ENCODE measurements around the gene INAFM1. TPM values are rescaled to one million over a fixed set of nuclear protein-coding genes. Genes with fewer than 3 reads are reported as not detected.
A peak's percentile ranks its signal among the peaks of the same experiment; 100 is the strongest.

Gene INAFM1
- total RNA-seq (2014; rRNA removed) = 2.5 and 5.1 TPM in 2 replicates
- percentile 36 among the genes with signal in this experiment for Bru-seq, nascent RNA
- percentile 50 among the genes with signal in this experiment for BruChase-seq, experiment 1, labeled RNA remaining after a 6-hour chase
- percentile 56 among the genes with signal in this experiment for BruChase-seq, experiment 2, labeled RNA remaining after a 2-hour chase
- long read RNA-seq, transcript INAFM1-201 (1 exons, 1,255 nt) = major isoform, 20 of 21 reads
- long read RNA-seq, partial matches to known transcripts = 0 of 21 reads
- long read RNA-seq, other reads (novel, unspliced or antisense) = 1 of 21 reads

DNA sequence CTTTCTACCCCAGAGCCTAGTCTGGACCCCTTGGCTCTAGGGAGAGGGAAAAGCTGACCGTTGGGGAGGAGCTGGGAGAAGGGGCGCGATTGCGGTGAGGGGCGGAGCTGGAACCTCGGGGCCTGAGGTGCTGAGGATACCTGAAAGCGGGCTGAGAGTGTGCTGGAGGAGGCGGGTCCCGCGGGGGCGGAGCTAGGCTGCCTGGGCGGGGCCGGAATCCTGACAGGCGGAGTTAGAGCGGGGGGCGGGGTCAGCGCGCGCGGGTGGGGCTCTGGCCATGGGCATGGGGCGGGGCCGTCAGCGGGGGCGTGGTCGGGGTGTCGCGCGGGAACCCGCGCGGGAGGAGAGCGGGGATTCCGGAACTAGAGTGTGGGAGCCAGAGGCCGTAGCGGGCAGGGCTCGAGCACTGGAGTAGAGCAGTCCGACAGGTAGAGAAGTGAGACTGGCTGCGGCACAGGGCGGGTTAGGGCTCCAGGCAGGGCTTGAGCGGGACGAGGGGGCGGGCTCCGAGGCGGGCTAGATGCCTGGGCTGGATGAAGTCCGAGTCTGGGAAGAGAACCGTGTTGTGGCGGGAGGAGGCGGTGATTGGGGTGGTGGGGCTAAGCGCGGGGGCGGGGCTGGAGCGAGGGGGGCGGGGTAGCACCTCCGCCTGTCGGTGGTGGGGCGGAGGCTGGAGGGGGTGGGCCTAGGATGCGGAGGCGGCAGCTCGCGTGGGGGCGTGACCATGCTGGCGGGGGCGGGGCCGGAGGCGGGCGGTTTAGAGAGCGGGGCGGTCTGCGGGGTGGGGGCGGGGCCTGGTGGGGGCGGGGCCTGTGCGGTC, at the start of gene INAFM1:
Gene INAFM1 (plus strand): TSS at position 815 of the 820 bp plus-strand sequence. CDS start 35 bp downstream, outside the sequence.
- POLR2A ChIA-PET (ENCODE audit: unreplicated experiment) = interaction anchor here (0.6 to 2.2 kb wide), 6 partner anchors 18 to 352 kb away, joined by 4 to 37 read pairs (median 11); partner anchors contain the start of genes CCDC9 and DHX34
- TF ChIP-seq EZH2phosphoT487 (IDR thresholded peaks at IDR 0.05; ENCODE audit: borderline replicate concordance, low read length) (no peak), EZH2 (IDR thresholded peaks at IDR 0.05; ENCODE audit: low read length, unreplicated experiment) (no peak)
- TF ChIP-seq, protein P1, sequence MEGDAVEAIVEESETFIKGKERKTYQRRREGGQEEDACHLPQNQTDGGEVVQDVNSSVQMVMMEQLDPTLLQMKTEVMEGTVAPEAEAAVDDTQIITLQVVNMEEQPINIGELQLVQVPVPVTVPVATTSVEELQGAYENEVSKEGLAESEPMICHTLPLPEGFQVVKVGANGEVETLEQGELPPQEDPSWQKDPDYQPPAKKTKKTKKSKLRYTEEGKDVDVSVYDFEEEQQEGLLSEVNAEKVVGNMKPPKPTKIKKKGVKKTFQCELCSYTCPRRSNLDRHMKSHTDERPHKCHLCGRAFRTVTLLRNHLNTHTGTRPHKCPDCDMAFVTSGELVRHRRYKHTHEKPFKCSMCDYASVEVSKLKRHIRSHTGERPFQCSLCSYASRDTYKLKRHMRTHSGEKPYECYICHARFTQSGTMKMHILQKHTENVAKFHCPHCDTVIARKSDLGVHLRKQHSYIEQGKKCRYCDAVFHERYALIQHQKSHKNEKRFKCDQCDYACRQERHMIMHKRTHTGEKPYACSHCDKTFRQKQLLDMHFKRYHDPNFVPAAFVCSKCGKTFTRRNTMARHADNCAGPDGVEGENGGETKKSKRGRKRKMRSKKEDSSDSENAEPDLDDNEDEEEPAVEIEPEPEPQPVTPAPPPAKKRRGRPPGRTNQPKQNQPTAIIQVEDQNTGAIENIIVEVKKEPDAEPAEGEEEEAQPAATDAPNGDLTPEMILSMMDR (conservative IDR thresholded peaks at IDR 0.05; ENCODE audit: low read depth, low read length) = no peak
- peak within 1 kb of the TSS; percentile 57 for H2AFZ ChIP-seq (ENCODE audit: low read length)
- ATAC-seq (peak; percentile 79), DNase-seq (peak; percentile 87)
- H3K27me3 ChIP-seq (ENCODE audit: low read length) = no peaks in the 10 kb centered on the region
- no TSS peak for BruUV-seq (replicated peaks)
- no peaks in the 10 kb centered on the region for H3K79me2 ChIP-seq (ENCODE audit: low read length)
- no peaks in the 10 kb centered on the region for H3K9me2 ChIP-seq (replicated peaks; ENCODE audit: low read length)
- no peaks in the 10 kb centered on the region for H3K9me3 ChIP-seq (ENCODE audit: low read length)
- H3F3A ChIP-seq (ENCODE audit: low read length, unreplicated experiment) = no peaks in the 10 kb centered on the region
- H3K9ac ChIP-seq (ENCODE audit: low read length) = peak within 1 kb of the TSS; percentile 91
- CTCF ChIA-PET = interaction anchor here (1.1 kb wide), 1 partner anchor 154 kb away, joined by 6 read pairs; no protein-coding TSS in a partner anchor
- intact Hi-C loops (cut with micrococcal nuclease) = loop anchor here (1.0 kb wide), 1 partner anchor 17 kb away; no protein-coding TSS in a partner anchor
- H3K4me1 ChIP-seq (ENCODE audit: insufficient read depth, low read length) = peaks cover 9% of the 10 kb centered on the region; the same call in 1 of the 2 replicates
- H4K20me1 ChIP-seq (ENCODE audit: low read length) = no peaks in the 10 kb centered on the region
- peak within 1 kb of the TSS; percentile 88 for H3K27ac ChIP-seq (ENCODE audit: low read length)
- peak within 1 kb of the TSS; percentile 96 for H3K4me2 ChIP-seq (ENCODE audit: low read length)
- H3K36me3 ChIP-seq (ENCODE audit: low read depth, low read length) = no peaks in the 10 kb centered on the region
- H3K4me3 ChIP-seq (ENCODE audit: low read length) = peak within 1 kb of the TSS; percentile 74

DNA sequence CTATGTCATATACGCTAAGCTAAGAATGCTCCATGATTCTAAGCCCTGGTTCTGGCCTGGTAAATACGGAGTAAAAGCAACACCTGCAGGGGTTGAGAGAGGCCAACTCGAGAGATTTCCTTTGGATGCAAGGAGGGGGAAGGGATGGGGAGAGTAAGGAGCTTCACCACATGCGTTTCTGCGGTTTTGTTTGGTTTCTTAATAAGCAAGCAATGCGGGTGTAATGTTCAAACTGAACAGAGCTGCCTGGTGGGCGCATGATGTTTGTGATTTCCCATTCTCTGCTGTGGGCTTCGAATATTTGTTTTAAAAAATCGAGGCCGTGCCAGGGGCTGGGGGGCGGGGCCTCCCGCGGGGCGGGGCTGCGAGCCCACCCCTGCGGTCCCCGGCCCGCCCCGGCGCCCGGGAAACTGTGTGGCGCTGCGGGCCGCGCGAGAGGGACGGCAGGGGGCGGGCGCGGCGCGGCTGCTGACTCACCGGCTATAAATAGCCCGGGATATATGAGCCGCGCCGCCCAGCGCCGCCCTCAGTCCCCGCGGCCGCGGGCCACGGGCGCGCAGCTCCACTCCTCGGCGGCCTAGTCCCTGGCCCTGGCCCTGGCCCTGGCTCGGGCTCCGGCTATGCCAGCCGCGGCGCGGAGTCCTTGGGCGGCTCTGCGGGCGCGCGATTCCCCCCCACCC, 48.8 kb upstream of the INAFM1 start:
- peak overlapping the region; percentile 64 for H3K4me3 ChIP-seq (ENCODE audit: low read length)
- TF ChIP-seq EZH2phosphoT487 (IDR thresholded peaks at IDR 0.05; ENCODE audit: borderline replicate concordance, low read length) (no peak), EZH2 (IDR thresholded peaks at IDR 0.05; ENCODE audit: low read length, unreplicated experiment) (no peak)
- TF ChIP-seq, protein P1 (conservative IDR thresholded peaks at IDR 0.05; ENCODE audit: low read depth, low read length) = no peak
- DNase-seq (peak; percentile 81), ATAC-seq (peak; percentile 63)
- peak overlapping the region; percentile 88 for H3K4me2 ChIP-seq (ENCODE audit: low read length)
- peak overlapping the region; percentile 40 for H3K27ac ChIP-seq (ENCODE audit: low read length)
- intact Hi-C loops (cut with micrococcal nuclease) = no loop called here
- H3K27me3 ChIP-seq (ENCODE audit: low read length) = no peaks in the 10 kb centered on the region
- no peaks in the 10 kb centered on the region for H3K9me3 ChIP-seq (ENCODE audit: low read length)
- no peaks in the 10 kb centered on the region for H3F3A ChIP-seq (ENCODE audit: low read length, unreplicated experiment)
- H3K4me1 ChIP-seq (ENCODE audit: insufficient read depth, low read length) = peaks cover 25% of the 10 kb centered on the region
- BruUV-seq (replicated peaks) = no TSS peak
- H3K9ac ChIP-seq (ENCODE audit: low read length) = peak overlapping the region; percentile 56
- no peaks in the 10 kb centered on the region for H3K9me2 ChIP-seq (replicated peaks; ENCODE audit: low read length)
- POLR2A ChIA-PET (ENCODE audit: unreplicated experiment) = interaction anchor here (0.7 to 1.0 kb wide), 2 partner anchors 18 to 31 kb away, joined by 3 to 23 read pairs; no protein-coding TSS in a partner anchor
- H3K36me3 ChIP-seq (ENCODE audit: low read depth, low read length) = no peaks in the 10 kb centered on the region
- no peaks in the 10 kb centered on the region for H3K79me2 ChIP-seq (ENCODE audit: low read length)
- H2AFZ ChIP-seq (ENCODE audit: low read length) = peak overlapping the region; percentile 86
- CTCF ChIA-PET = interaction anchor here (0.8 to 1.3 kb wide), 2 partner anchors 18 to 43 kb away, joined by 6 read pairs; no protein-coding TSS in a partner anchor
- no peaks in the 10 kb centered on the region for H4K20me1 ChIP-seq (ENCODE audit: low read length)
